ENCODE measurements around the gene GTF2F2.

- TF ChIP-seq CTCF (conservative IDR thresholded peaks at IDR 0.05; ENCODE audit: low read depth, low read length) (no peak), EZH2 (IDR thresholded peaks at IDR 0.05; ENCODE audit: borderline replicate concordance, low read depth, low read length, poor library complexity, severe bottlenecking) (no peak)
Observed at GRCh38 chr13:45108716-45109101, 11.6 kb upstream of the GTF2F2 start.
